HepG2 (cell line): Measurements from ENCODE around the gene PLCG1. TPM values are rescaled to one million over a fixed set of nuclear protein-coding genes. Genes with fewer than 3 reads are reported as not detected.

Experiments used
- CC2D1A ChIP-seq: sonication (generic); formaldehyde crosslinking; IDR thresholded peaks from 2 replicates; pipeline ENCODE4 v1.8.1; 2023; ENCODE audit warnings: mild to moderate bottlenecking, missing genetic modification reagents
- EP300 ChIP-seq, 3 experiments: sonication (generic) in 1 of 3; formaldehyde crosslinking in 1 of 3; IDR thresholded peaks; 2 replicates each; pipeline versions ENCODE4 v1.5.1 to v1.6.1; 2011 to 2020; ENCODE audit warnings: low read depth in 2 of 3, low read length in 2 of 3, borderline replicate concordance in 1 of 3, improper control_type of control experiment in 1 of 3, mild to moderate bottlenecking in 1 of 3, missing genetic modification reagents in 1 of 3, moderate library complexity in 1 of 3
- FOSL1 ChIP-seq: sonication (generic); formaldehyde crosslinking; IDR thresholded peaks from 2 replicates; pipeline ENCODE4 v1.9.0; 2021; ENCODE audit warnings: missing genetic modification reagents, borderline replicate concordance
- HOXA5 ChIP-seq: sonication (generic); formaldehyde crosslinking; IDR thresholded peaks from 2 replicates; pipeline ENCODE4 v1.4.0; 2020; ENCODE audit warnings: missing genetic modification reagents
- JUND ChIP-seq: sonication (generic); formaldehyde crosslinking; IDR thresholded peaks from 2 replicates; pipeline ENCODE4 v1.8.0; 2022; ENCODE audit warnings: mild to moderate bottlenecking, missing genetic modification reagents
- NCOA2 ChIP-seq: sonication (generic); formaldehyde crosslinking; IDR thresholded peaks from 2 replicates; pipeline ENCODE4 v1.8.0; 2022; ENCODE audit warnings: inconsistent platforms
- NFATC3 ChIP-seq: sonication (generic); formaldehyde crosslinking; IDR thresholded peaks from 2 replicates; pipeline ENCODE4 v1.5.1; 2020; ENCODE audit warnings: mild to moderate bottlenecking, missing genetic modification reagents
- NR1H2 ChIP-seq: sonication (generic); formaldehyde crosslinking; IDR thresholded peaks from 2 replicates; pipeline ENCODE4 v1.8.1; 2022; ENCODE audit warnings: low read depth, missing genetic modification reagents, borderline replicate concordance
- PHF20 ChIP-seq: sonication (generic); formaldehyde crosslinking; IDR thresholded peaks from 2 replicates; pipeline ENCODE4 v1.5.0; 2020; ENCODE audit warnings: mild to moderate bottlenecking, missing genetic modification reagents
- PHF21A ChIP-seq: sonication (generic); formaldehyde crosslinking; IDR thresholded peaks from 2 replicates; pipeline ENCODE4 v1.5.0; 2020; ENCODE audit warnings: mild to moderate bottlenecking, missing genetic modification reagents
- POLR2AphosphoS5 ChIP-seq: IDR thresholded peaks from 2 replicates; pipeline ENCODE4 v1.6.1; 2012; ENCODE audit warnings: low read depth, low read length
- RCOR2 ChIP-seq: IDR thresholded peaks from 2 replicates; pipeline ENCODE4 v1.6.1; 2016; ENCODE audit warnings: missing biosample characterization, missing genetic modification reagents
- REL ChIP-seq: sonication (generic); formaldehyde crosslinking; conservative IDR thresholded peaks from 2 replicates; pipeline ENCODE4 v1.8.0; 2022; ENCODE audit warnings: mild to moderate bottlenecking, missing genetic modification reagents, moderate library complexity
- SMAD3 ChIP-seq: sonication (generic); formaldehyde crosslinking; IDR thresholded peaks from 2 replicates; pipeline ENCODE4 v1.4.0; 2020; ENCODE audit warnings: missing genetic modification reagents
- TSC22D2 ChIP-seq: sonication (generic); formaldehyde crosslinking; IDR thresholded peaks from 2 replicates; pipeline ENCODE4 v1.5.1; 2020; ENCODE audit warnings: missing genetic modification reagents, mild to moderate bottlenecking, borderline replicate concordance
- ZBTB3 ChIP-seq: sonication (generic); formaldehyde crosslinking; IDR thresholded peaks from 2 replicates; pipeline ENCODE4 v1.4.0; 2020; ENCODE audit warnings: low read depth, mild to moderate bottlenecking, moderate library complexity, missing genetic modification reagents, borderline replicate concordance
- ZFYVE20 ChIP-seq: sonication (generic); formaldehyde crosslinking; IDR thresholded peaks from 2 replicates; pipeline ENCODE4 v1.8.0; 2023; ENCODE audit warnings: low read depth, mild to moderate bottlenecking, moderate library complexity, missing genetic modification reagents, borderline replicate concordance
- ZNF207 ChIP-seq: fragments of 450-650 bp; IDR thresholded peaks from 2 replicates; pipeline ENCODE4 v1.6.1; 2016; ENCODE audit warnings: antibody characterized with exemption, borderline replicate concordance
- ZNF225 ChIP-seq: sonication (generic); formaldehyde crosslinking; IDR thresholded peaks from 2 replicates; pipeline ENCODE4 v1.4.0; 2020; ENCODE audit warnings: mild to moderate bottlenecking, missing genetic modification reagents
- ZNF788 ChIP-seq: sonication (generic); formaldehyde crosslinking; IDR thresholded peaks from 2 replicates; pipeline ENCODE4 v1.5.0; 2020; ENCODE audit warnings: mild to moderate bottlenecking, missing genetic modification reagents, borderline replicate concordance
- polyA plus RNA-seq, 8 experiments: library from polyadenylated mRNA; depleted of rRNA in 3 of 8; stranded (reverse) in 7 of 8; unstranded in 1 of 8; fragments of >200 nt; fragmentation: Illumina TruSeq in 4 of 8; extraction: Trizol in 4 of 8; gene quantifications; 2 replicates each; pipeline versions ENCODE4 v1.2.1 to v1.2.3, GENCODE V29; 2011 to 2016; ENCODE audit warnings: low read depth in 4 of 8, missing spikeins in 1 of 8, mixed read lengths in 1 of 8; ENCODE audit not compliant: insufficient read depth in 1 of 8
- total RNA-seq, 5 experiments: library from RNA; depleted of rRNA; stranded (reverse); fragments of >200 nt; fragmentation: Illumina TruSeq; extraction: Trizol; gene quantifications; 2 replicates each; pipeline ENCODE4 v1.2.3, GENCODE V29; 2016; ENCODE audit warnings: low read depth in 1 of 5
- TF ChIP-seq, protein P1 (sequence below): sonication (generic); formaldehyde crosslinking; IDR thresholded peaks from 2 replicates; pipeline ENCODE4 v1.4.0; 2020; ENCODE audit warnings: mild to moderate bottlenecking, missing genetic modification reagents, borderline replicate concordance
- TF ChIP-seq, protein P2 (sequence below): sonication (generic); formaldehyde crosslinking; IDR thresholded peaks from 2 replicates; pipeline ENCODE4 v1.4.0; 2020; ENCODE audit warnings: missing genetic modification reagents
- TF ChIP-seq, protein P3 (sequence below): sonication (generic); formaldehyde crosslinking; IDR thresholded peaks from 2 replicates; pipeline ENCODE4 v1.5.0; 2020; ENCODE audit warnings: mild to moderate bottlenecking, missing genetic modification reagents, moderate library complexity

Gene PLCG1
- total and polyA plus RNA-seq, 2 of the 13 experiments (the other 11 are each of a cell fraction or from before 2014, with no cell fraction given) = 85.3 to 158 TPM

DNA sequence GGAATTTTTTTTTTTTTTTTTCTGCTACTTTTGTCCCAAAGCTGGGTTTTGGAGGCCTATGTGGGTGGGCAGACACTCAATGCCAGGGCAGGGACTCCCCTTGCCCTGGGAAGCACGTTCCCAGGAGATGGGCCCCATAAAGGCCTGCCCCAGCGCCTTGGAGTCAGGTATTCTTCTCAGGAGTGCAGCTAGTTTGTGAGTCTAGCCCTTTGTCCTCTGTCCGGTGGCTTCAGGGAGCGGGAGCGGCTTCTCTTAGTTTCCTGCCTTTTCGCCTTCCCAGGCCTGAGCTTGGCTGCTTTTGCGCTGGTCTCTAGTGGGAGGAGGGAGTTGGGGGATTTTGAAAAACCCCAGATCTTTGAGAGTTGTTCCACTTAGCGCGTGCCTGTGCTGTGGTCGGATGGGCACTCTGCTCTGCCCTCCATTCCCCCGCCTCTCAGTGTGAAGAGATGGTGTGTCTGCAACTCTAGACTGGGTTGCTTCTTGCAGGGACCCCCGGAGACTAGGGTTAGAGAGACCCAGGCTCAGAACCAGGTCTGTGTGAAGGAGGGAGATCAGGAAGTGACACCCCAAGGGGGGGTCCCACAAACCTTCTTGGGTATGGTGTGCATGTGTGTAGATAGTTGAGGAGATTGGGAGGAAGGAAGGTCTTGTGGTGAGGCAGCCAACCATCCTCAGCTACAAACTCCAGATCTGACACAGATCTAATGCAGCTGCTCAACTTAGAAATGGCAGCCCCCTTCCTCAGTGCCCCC lies 1.3 kb downstream of the PLCG1 start (continued):
- TF ChIP-seq, protein P1, sequence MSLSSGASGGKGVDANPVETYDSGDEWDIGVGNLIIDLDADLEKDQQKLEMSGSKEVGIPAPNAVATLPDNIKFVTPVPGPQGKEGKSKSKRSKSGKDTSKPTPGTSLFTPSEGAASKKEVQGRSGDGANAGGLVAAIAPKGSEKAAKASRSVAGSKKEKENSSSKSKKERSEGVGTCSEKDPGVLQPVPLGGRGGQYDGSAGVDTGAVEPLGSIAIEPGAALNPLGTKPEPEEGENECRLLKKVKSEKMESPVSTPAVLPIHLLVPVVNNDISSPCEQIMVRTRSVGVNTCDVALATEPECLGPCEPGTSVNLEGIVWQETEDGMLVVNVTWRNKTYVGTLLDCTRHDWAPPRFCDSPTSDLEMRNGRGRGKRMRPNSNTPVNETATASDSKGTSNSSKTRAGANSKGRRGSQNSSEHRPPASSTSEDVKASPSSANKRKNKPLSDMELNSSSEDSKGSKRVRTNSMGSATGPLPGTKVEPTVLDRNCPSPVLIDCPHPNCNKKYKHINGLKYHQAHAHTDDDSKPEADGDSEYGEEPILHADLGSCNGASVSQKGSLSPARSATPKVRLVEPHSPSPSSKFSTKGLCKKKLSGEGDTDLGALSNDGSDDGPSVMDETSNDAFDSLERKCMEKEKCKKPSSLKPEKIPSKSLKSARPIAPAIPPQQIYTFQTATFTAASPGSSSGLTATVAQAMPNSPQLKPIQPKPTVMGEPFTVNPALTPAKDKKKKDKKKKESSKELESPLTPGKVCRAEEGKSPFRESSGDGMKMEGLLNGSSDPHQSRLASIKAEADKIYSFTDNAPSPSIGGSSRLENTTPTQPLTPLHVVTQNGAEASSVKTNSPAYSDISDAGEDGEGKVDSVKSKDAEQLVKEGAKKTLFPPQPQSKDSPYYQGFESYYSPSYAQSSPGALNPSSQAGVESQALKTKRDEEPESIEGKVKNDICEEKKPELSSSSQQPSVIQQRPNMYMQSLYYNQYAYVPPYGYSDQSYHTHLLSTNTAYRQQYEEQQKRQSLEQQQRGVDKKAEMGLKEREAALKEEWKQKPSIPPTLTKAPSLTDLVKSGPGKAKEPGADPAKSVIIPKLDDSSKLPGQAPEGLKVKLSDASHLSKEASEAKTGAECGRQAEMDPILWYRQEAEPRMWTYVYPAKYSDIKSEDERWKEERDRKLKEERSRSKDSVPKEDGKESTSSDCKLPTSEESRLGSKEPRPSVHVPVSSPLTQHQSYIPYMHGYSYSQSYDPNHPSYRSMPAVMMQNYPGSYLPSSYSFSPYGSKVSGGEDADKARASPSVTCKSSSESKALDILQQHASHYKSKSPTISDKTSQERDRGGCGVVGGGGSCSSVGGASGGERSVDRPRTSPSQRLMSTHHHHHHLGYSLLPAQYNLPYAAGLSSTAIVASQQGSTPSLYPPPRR (CRISPR knock-in tag) = no peak
- TF ChIP-seq SMAD3 (CRISPR knock-in tag) (no peak), ZFYVE20 (CRISPR knock-in tag) (no peak), EP300 (IDR thresholded peaks at IDR 0.05; ENCODE audit: low read depth in 2 of 2, low read length in 2 of 2) (no peak), EP300 (CRISPR knock-in tag; IDR thresholded peaks at IDR 0.05; ENCODE audit: borderline replicate concordance) (no peak), JUND (CRISPR knock-in tag) (no peak), ZNF225 (CRISPR knock-in tag) (no peak), CC2D1A (CRISPR knock-in tag) (no peak), ZBTB3 (no peak), FOSL1 (CRISPR knock-in tag) (no peak), ZNF788 (CRISPR knock-in tag) (no peak), PHF21A (CRISPR knock-in tag) (0 out of 2 replicates have a peak, but pooled peaks have one; percentile 30), HOXA5 (CRISPR knock-in tag) (no peak), ZNF207 (no peak), NFATC3 (CRISPR knock-in tag) (no peak), PHF20 (CRISPR knock-in tag) (no peak), NCOA2 (no peak), REL (CRISPR knock-in tag) (no peak), POLR2AphosphoS5 (no peak), TSC22D2 (CRISPR knock-in tag) (no peak), NR1H2 (CRISPR knock-in tag) (no peak), RCOR2 (CRISPR knock-in tag) (no peak)
- TF ChIP-seq, protein P2, sequence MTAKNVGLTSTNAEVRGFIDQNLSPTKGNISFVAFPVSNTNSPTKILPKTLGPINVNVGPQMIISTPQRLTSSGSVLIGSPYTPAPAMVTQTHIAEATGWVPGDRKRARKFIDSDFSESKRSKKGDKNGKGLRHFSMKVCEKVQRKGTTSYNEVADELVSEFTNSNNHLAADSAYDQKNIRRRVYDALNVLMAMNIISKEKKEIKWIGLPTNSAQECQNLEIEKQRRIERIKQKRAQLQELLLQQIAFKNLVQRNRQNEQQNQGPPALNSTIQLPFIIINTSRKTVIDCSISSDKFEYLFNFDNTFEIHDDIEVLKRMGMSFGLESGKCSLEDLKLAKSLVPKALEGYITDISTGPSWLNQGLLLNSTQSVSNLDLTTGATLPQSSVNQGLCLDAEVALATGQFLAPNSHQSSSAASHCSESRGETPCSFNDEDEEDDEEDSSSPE (CRISPR knock-in tag) = peak; percentile 21; the same call in 1 of the 2 replicates
- TF ChIP-seq, protein P3, sequence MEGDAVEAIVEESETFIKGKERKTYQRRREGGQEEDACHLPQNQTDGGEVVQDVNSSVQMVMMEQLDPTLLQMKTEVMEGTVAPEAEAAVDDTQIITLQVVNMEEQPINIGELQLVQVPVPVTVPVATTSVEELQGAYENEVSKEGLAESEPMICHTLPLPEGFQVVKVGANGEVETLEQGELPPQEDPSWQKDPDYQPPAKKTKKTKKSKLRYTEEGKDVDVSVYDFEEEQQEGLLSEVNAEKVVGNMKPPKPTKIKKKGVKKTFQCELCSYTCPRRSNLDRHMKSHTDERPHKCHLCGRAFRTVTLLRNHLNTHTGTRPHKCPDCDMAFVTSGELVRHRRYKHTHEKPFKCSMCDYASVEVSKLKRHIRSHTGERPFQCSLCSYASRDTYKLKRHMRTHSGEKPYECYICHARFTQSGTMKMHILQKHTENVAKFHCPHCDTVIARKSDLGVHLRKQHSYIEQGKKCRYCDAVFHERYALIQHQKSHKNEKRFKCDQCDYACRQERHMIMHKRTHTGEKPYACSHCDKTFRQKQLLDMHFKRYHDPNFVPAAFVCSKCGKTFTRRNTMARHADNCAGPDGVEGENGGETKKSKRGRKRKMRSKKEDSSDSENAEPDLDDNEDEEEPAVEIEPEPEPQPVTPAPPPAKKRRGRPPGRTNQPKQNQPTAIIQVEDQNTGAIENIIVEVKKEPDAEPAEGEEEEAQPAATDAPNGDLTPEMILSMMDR (CRISPR knock-in tag) = no peak
